AML-193 (cell line): ENCODE results near the gene ZNF407.

Experiments
- DNase-seq, 2 experiments: peaks; one replicate each; lab custom pipeline; 2025; lab: John Stamatoyannopoulos, UW

Gene ZNF407

GRCh38 chr18:74679006-74679678 is 81.5 kb downstream of the ZNF407 start:
- no peak for DNase-seq

- DNase-seq, result no peak
Observed at GRCh38 chr18:74679679-74680076, 82.0 kb downstream of the ZNF407 start.

- DNase-seq, result no peak
Observed at GRCh38 chr18:74682141-74682990, 84.7 kb downstream of the ZNF407 start.

- DNase-seq, result no peak
Observed at GRCh38 chr18:74682991-74683297, 85.3 kb downstream of the ZNF407 start.

GRCh38 chr18:74683573-74683972 is 85.9 kb downstream of the ZNF407 start:
- DNase-seq, result no peak

- no peak for DNase-seq
Observed at GRCh38 chr18:74689251-74689650, 91.6 kb downstream of the ZNF407 start.

GRCh38 chr18:74692367-74693013 is 94.8 kb downstream of the ZNF407 start:
- DNase-seq, result no peak

- no peak for DNase-seq
Observed at GRCh38 chr18:74694436-74694835, 96.8 kb downstream of the ZNF407 start.

GRCh38 chr18:74695170-74695569 is 97.5 kb downstream of the ZNF407 start:
- no peak for DNase-seq

GRCh38 chr18:74698881-74699280 is 101.2 kb downstream of the ZNF407 start:
- DNase-seq, result no peak

- no peak for DNase-seq
Observed at GRCh38 chr18:74699455-74699854, 101.8 kb downstream of the ZNF407 start.

- DNase-seq, result no peak
Observed at GRCh38 chr18:74702950-74703349, 105.3 kb downstream of the ZNF407 start.

GRCh38 chr18:74708169-74708568 is 110.5 kb downstream of the ZNF407 start:
- DNase-seq, result no peak

- no peak for DNase-seq
Observed at GRCh38 chr18:74709452-74709851, 111.8 kb downstream of the ZNF407 start.

- DNase-seq, result no peak
Observed at GRCh38 chr18:74714120-74714519, 116.5 kb downstream of the ZNF407 start.

- DNase-seq, result no peak
Observed at GRCh38 chr18:74714791-74715190, 117.1 kb downstream of the ZNF407 start.

GRCh38 chr18:74715306-74715705 is 117.6 kb downstream of the ZNF407 start:
- no peak for DNase-seq

- no peak for DNase-seq
Observed at GRCh38 chr18:74715865-74716712, 118.4 kb downstream of the ZNF407 start.

GRCh38 chr18:74718312-74718711 is 120.6 kb downstream of the ZNF407 start:
- no peak for DNase-seq

- DNase-seq, result peak; percentile 71 to 79
Observed at GRCh38 chr18:74722237-74722636, 124.6 kb downstream of the ZNF407 start.

- DNase-seq, result peak; percentile 44 to 56
Observed at GRCh38 chr18:74724186-74724585, 126.5 kb downstream of the ZNF407 start.

GRCh38 chr18:74725690-74726089 is 128.0 kb downstream of the ZNF407 start:
- no peak for DNase-seq
